Epithelial cell of prostate (primary cell): ENCODE results near the gene CCNY.
"Not testable (repeated sequence)": the region's sequence is repeated elsewhere in the genome, so short reads cannot be mapped to it uniquely, and the experiment has no call there.

Source experiments
- DNase-seq: peaks from one replicate; pipeline ENCODE4 v3.0.0-alpha.2; 2011; ENCODE audit warnings: low read depth, low spot score
- H3K27ac ChIP-seq: fragments of 450-650 bp; 2 replicates; pipeline ENCODE4 v1.5.1; 2017; ENCODE audit warnings: mild to moderate bottlenecking

The CCNY gene

GRCh38 chr10:35353395-35353794 lies 17.1 kb downstream of the CCNY start:
- H3K27ac ChIP-seq = no peak overlapping the region
- no peak for DNase-seq

DNA sequence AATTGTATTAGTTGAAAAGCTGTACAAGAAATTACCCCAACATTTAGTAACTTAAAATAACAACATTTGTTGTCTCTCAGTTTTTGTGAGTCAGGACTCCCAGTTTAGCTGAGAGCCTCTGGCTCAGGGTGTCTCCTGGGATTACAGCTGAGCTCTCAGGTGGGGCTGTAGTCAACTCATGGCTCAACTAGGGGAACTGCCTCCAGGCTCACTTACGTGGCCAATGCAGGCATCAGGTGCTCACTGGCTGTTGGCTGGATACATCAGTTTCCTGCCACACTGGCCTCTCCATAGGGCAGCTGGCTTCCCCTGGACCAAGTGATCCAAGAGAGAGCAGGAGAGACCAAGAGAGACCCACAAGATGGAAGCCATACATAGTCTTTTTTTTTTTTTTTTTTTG lies 17.5 kb downstream of the CCNY start:
- H3K27ac ChIP-seq = no peak overlapping the region
- DNase-seq = no peak

DNA sequence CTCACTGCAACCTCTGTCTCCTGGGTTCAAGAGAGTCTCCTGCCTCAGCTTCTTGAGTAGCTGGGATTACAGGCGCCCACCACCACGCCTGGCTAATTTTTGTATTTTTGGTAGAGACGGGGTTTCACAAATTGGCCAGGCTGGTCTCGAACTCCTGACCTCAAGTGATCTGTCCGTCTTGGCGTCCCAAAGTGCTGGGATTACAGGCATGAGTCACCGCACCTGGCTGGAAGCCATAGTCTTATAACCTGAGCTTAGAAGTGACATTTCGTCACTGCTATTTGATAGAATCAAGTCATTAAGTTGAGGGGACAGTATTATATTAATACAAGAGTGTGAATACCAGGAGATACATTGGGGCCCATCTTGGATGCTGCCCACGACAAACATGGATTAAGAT lies 17.9 kb downstream of the CCNY start:
- DNase-seq, H3K27ac ChIP-seq: not testable (repeated sequence)

DNA sequence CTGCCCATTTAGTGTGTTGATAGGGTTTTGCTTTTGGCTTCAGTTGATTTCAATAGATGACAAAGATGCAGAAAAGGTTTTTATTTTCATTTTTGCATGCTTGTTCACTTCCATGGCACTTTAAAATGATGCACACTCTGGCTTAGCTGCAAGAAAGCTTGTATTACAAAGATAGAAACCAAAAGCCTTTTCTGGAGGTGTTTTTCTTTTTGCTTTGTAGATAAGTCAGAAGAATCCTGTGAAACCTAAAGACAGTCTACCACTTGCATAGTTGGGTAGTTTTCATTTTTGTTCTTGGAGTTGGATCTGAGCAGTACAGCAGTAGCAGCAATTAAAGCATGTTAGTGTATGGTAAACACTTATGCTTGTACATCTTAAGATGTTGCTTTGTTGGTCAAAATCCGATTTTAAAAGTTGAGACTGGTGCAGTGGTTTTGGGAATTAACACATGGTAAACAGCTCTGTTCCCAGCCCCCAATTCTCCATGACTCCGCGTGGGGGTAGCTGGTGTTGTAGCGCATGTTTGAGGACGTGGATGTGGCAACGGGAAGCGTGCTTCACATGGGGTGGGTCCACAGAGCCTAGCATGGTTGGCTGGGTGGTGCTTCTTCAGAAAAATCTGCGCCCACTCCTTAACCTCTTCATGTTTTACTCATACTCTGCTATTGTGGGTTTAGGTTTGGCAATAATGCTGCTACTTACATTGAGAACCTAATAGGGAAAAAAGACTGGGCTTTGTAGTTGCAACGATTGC lies 19.8 kb downstream of the CCNY start:
- DNase-seq = no peak

DNA sequence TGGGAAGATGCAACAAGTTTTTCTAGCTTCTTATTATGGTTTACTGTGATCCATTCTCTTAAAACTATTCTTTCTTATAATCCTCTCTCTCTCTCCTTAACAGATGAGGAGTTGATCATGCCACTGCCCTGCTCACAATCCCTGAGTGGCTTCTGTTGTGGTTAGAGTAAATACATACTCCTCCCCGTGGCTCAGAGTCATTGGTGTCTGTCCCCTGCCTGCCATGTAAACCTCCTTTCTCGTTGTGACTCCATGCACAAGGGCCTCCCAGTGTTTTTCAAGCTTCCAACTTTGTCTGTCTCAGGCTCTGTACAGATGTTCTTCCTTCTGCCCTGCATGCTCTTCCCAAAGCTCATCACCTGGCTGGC lies 20.4 kb downstream of the CCNY start:
- DNase-seq = no peak
- H3K27ac ChIP-seq = no peak overlapping the region

More for the DNA sequence above, 19.8 kb downstream of the CCNY start:
- H3K27ac ChIP-seq = no peak overlapping the region

DNA sequence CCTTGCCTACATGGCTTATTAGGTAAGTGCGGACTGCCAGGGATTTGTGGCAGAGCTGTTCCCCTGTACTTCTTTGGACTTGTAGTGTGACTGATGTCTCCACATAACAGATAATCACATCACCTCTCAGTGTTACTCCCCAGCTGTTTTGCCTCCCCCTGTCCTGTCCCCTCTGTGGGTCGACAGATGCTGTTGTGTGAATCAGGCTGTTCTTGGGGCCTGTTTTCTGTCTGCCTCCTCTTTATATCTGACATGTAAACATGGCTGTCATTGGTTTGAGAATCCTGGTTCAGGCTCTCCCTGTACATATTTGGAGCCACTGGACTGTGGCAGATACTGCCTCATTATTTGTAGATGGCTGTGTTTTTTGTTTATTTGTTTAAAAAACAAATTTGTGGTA lies 22.7 kb downstream of the CCNY start:
- no peak overlapping the region for H3K27ac ChIP-seq
- no peak for DNase-seq

DNA sequence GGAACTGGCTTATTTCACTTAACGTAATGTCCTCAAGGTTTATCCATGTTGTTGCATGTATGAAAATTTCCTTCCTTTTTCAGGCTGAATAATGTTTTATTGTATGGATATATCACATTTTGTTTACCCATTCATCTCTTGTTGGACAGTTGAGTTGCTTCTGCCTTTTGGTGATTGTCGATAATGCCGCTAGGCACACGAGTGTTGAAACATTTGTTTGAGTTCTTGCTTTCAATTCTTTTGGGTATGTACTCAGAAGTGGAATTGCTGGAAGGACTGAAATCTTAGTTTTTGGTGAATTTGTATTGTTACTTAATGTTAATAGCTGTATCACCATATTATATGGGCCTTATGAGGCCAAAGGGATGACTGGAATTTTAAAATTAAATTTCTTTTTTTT lies 23.6 kb downstream of the CCNY start:
- DNase-seq = no peak
- no peak overlapping the region for H3K27ac ChIP-seq

DNA sequence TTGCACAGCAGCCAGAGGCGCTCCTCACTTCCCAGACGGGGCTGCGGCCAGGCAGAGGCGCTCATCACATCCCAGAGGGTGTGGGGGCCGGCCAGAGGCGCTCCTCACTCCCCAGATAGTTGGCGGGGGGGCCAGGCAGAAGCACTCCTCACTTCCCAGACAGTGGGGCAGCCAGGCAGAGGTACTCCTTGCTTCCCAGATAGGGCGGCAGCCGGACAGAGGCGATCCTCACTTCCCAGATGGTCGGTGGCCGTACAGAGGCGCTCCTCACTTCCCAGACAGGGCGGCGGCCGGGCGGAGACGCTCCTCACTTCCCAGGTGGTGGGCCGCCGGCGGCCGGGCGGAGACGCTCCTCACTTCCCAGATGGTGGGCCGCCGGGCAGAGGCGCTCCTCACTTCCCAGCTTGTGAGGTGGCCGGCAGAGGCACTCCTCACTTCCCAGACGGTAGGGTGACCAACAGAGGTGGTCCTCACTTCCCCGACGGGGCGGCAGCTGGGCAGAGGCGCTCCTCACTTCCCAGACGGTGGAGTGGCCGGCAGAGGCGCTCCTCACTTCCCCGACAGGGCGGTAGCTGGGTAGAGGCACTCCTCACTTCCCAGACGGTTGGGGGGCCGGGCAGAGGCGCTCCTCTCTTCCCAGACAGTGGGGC lies 26.5 kb downstream of the CCNY start:
- DNase-seq = no peak
- no peak overlapping the region for H3K27ac ChIP-seq

DNA sequence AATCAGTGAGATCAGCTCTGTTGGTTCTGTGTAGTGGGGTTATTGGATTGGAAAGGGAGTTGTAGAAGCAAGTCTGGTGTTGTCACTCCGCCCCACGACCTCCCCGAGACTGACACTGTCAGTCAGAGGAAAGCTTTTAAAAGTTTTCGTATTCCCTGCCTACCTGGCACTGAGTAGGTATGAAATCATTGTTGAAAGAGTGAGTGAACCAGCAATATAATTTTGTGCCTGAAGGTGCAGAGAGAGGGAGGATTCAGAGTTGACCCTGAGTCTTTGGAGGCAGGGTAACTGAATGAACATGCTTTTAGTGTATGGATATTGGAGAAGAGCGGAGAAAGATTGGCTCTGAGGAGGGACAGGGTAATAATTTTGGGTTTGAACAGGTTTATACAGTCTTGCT lies 27.3 kb downstream of the CCNY start:
- H3K27ac ChIP-seq = no peak overlapping the region
- DNase-seq = no peak

- DNase-seq = no peak
Observed at GRCh38 chr10:35364808-35365207, 28.5 kb downstream of the CCNY start.

GRCh38 chr10:35365994-35366393 lies 29.7 kb downstream of the CCNY start:
- DNase-seq = no peak
- no peak overlapping the region for H3K27ac ChIP-seq

More at GRCh38 chr10:35364808-35365207, 28.5 kb downstream of the CCNY start:
- no peak overlapping the region for H3K27ac ChIP-seq

GRCh38 chr10:35367107-35367859 lies 31.0 kb downstream of the CCNY start:
- no peak for DNase-seq
- H3K27ac ChIP-seq = no peak overlapping the region

DNA sequence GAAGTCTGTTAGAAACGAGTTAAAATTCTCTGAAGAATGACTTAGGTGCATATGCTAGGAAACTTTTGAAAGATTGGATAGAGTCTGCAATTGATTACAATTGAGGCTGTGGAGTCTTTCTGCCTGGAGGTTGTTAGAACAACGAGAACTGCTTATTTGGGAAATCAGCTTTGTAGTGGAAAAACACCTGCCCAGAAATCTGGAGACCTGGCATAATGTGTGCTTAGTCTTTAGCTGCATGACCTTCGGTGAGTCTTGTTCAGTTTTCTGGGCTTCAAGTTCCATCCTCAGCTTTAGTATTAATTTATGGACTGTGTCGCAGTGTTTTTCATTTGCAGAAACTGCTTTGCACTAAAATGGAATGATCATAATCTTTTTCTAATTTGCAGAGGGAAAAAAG lies 31.7 kb downstream of the CCNY start:
- no peak for DNase-seq
- H3K27ac ChIP-seq = no peak overlapping the region

- DNase-seq = no peak
- no peak overlapping the region for H3K27ac ChIP-seq
Observed at GRCh38 chr10:35368485-35369048, 32.3 kb downstream of the CCNY start.

DNA sequence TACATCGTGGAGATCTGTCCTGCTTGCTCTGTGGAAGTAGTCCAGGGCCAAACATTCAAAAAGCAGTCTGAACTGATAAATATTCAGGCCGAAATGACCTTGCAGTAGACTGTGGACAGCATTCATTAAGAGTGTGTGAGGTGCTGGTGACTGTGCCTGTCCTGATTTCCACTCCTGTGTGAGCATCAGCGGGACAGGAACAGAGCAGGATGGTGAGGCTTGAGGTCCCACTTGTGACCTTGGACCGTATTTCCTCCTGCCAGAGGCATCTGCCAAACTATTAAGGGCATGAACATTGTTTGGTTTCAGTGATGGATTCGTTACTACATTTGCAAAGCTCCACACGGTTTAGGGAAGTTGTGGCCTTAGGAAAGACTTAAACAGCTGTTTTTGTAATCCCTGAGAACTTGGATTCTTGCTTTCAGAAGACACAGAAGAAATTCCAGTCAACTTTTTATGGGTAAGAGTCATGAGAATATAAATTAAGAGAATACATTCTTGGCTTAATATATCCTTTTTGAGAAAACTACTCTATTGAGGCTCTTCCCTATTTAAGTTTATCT lies 32.8 kb downstream of the CCNY start:
- no peak overlapping the region for H3K27ac ChIP-seq
- DNase-seq = no peak

DNA sequence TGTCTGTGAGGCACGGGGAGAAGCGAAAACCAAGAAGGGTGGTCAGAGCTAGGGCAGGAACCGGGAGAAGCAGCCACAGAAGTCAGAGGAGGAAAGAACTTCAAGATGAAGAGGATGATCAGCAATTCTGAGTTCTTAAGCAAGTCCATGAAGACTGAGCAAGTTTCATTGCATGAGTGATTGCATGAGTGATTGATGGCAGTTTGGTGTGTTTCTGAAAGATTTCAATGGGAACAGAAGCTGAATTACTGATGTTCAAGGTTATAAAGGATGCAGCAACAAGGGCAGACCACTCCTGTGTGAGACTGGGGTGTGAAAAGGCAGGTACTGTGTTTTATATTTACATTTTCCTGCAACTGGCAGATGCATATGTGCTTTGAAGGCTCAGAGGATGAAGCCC lies 35.4 kb downstream of the CCNY start:
- H3K27ac ChIP-seq = peak overlapping the region; percentile 87
- no peak for DNase-seq

DNA sequence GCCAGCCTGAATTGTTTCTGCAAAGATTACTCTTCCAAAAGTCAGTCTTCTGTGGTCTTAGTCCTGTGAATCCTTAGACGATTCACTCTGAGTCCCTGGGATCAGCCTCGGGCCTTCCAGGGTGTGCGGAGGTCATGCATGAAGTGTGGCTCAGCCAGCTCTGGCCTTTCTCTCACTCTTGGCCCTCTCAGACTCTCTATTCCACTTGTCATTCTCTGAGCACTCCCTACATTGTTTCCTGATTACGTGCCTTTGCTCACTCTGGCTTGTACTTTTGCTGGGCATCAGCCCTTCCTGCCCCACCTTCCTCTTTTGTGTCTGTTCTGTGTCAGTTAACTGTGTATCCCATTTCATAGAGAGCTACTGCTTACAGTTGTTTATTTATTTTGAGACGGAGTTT lies 36.0 kb downstream of the CCNY start:
- H3K27ac ChIP-seq = peak overlapping the region; percentile 87
- peak; percentile 43 for DNase-seq

DNA sequence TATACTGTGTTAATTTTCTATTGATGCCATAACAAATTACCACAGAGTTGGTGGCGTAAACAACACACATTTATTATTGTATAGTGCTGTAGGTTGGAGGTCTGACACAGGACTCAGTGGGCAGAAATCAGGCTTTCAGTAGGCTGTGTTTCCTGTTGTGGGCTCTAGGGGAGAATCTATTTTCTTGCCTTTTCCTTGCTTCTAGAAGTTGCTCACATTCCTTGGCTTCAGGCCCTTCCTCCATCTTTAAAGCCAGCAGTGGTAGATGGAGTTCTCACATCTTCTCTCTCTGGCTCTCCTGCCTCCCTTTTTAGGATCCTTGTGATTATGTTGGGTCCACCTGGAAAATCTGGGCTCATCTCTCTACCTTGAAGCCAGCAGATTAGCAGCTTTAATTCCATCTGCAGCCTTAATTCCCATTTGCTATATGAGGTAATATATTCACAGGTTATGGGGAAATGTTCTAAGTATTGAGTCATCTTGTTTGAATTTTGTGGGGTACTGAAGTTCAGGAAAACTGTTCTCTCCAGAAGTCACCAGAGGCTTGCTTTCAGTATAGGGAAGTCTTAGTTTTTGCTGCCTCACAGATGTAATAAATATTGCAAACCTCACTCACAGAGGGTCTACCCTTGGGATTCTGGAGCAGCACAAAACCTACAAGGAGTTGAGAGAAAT lies 38.9 kb downstream of the CCNY start:
- H3K27ac ChIP-seq = no peak overlapping the region
- DNase-seq = no peak

DNA sequence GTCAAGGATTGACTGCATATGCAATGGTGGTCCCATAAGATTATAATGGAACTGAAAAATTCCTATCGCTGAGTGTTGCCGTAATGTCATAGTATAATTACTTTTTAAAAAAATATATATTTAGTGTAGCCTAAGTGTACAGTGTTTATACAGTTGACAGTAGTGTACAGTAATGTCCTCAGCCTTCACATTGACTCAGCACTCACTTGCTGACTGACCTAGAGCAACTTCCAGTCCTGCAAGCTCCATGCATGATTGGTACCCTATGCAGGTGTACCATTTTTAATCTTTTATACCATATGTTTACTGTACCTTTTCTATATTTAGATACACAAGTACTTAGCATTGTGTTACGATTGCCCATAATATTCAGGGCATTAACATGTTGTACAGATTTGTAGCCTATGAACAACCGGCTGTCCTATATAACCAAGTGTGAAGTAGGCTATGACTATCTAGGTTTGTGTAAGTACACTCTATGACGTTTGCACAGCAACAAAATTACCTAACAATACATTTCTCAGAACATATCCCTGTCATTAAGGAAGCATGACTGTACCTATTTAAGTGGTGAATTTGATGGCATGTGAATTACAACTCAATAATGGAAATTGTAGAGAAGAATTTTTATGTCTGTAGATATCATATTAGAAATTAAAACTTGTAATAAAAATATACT lies 40.9 kb downstream of the CCNY start:
- no peak for DNase-seq
- no peak overlapping the region for H3K27ac ChIP-seq
